Smooth muscle cell (in vitro differentiated cells): ENCODE data around the gene MIEF1. TPM values are rescaled to one million over a fixed set of nuclear protein-coding genes. Genes with fewer than 3 reads are reported as not detected.

Source experiments
- DNase-seq: peaks from one replicate; lab custom pipeline; 2025; ENCODE audit not compliant: unreplicated experiment; lab: John Stamatoyannopoulos, UW
- H2AFZ ChIP-seq: fragments of 200-600 bp; sonication (generic); 2 replicates; pipeline ENCODE4 v1.6.0; 2016; ENCODE audit warnings: antibody characterized with exemption, low read depth, mild to moderate bottlenecking
- H3F3A ChIP-seq: fragments of 200-600 bp; sonication (generic); 2 replicates; pipeline ENCODE4 v1.6.0; 2017; ENCODE audit warnings: antibody characterized with exemption, low read depth
- H3K27ac ChIP-seq: fragments of 200-600 bp; sonication (generic); 2 replicates; pipeline ENCODE4 v1.5.1; 2016; ENCODE audit warnings: low read depth, mild to moderate bottlenecking
- H3K27me3 ChIP-seq: fragments of 200-600 bp; sonication (generic); 2 replicates; pipeline ENCODE4 v1.6.1; 2016; ENCODE audit warnings: low read depth, mild to moderate bottlenecking
- H3K36me3 ChIP-seq: fragments of 200-600 bp; sonication (generic); 2 replicates; pipeline ENCODE4 v1.5.1; 2016; ENCODE audit warnings: low read depth
- H3K4me1 ChIP-seq: fragments of 200-600 bp; sonication (generic); 2 replicates; pipeline ENCODE4 v1.5.1; 2016; ENCODE audit warnings: low read depth
- H3K4me2 ChIP-seq: fragments of 200-600 bp; sonication (generic); 2 replicates; pipeline ENCODE4 v1.6.0; 2016; ENCODE audit warnings: mild to moderate bottlenecking
- H3K4me3 ChIP-seq: fragments of 200-600 bp; sonication (generic); 2 replicates; pipeline ENCODE4 v1.5.1; 2016; ENCODE audit warnings: mild to moderate bottlenecking
- H3K79me2 ChIP-seq: fragments of 200-600 bp; sonication (generic); 2 replicates; pipeline ENCODE4 v1.6.0; 2016; ENCODE audit warnings: low read depth, mild to moderate bottlenecking
- H3K9ac ChIP-seq: fragments of 200-600 bp; sonication (generic); 2 replicates; pipeline ENCODE4 v1.6.0; 2016; ENCODE audit warnings: low read depth
- H3K9me3 ChIP-seq: fragments of 200-600 bp; sonication (generic); replicated peaks from 2 replicates; pipeline ENCODE4 v1.5.1; 2016; ENCODE audit warnings: low read depth
- H4K20me1 ChIP-seq: fragments of 200-600 bp; sonication (generic); 2 replicates; pipeline ENCODE4 v1.6.0; 2016; ENCODE audit warnings: low read depth
- CTCF ChIP-seq: fragments of 200-600 bp; sonication (generic); IDR thresholded peaks from 2 replicates; pipeline ENCODE4 v1.5.1; 2017; ENCODE audit warnings: borderline replicate concordance, mild to moderate bottlenecking, antibody characterized with exemption; ENCODE audit not compliant: insufficient read depth, poor library complexity, severe bottlenecking
- WGBS: methylation state at CpG from one replicate; pipeline ENCODE4 v1.1.7; 2016; ENCODE audit warnings: low lambda C conversion rate; 5-methylcytosine and 5-hydroxymethylcytosine counted together
- polyA plus RNA-seq: library from polyadenylated mRNA; unstranded; fragments of >200 nt; fragmentation: Nextera tagmentation; extraction: Ambion mirVana; gene quantifications from 2 replicates; pipeline ENCODE4 v1.2.1, GENCODE V29; 2016
- total RNA-seq: library from RNA; depleted of rRNA; stranded (reverse); fragments of >200 nt; gene quantifications from 2 replicates; pipeline ENCODE4 v1.2.3, GENCODE V29; 2014

MIEF1 gene
- total and polyA plus RNA-seq, 2 experiments from 2014 or later, result 11.1 to 14.5 TPM

GRCh38 chr22:39479254-39479653 is 22.8 kb upstream of the MIEF1 start:
- DNase-seq, result no peak
- no peaks in the 10 kb centered on the region for H3K27me3 ChIP-seq
- no peaks in the 10 kb centered on the region for H3K36me3 ChIP-seq
- H3F3A ChIP-seq, result peaks cover 7% of the 10 kb centered on the region
- H3K9me3 ChIP-seq, result no peaks in the 10 kb centered on the region
- no peak overlapping the region for H3K9ac ChIP-seq
- peaks cover 19% of the 10 kb centered on the region for H3K79me2 ChIP-seq
- H3K4me3 ChIP-seq, result no peak overlapping the region
- TF ChIP-seq CTCF, result no peak
- H4K20me1 ChIP-seq, result peaks cover 77% of the 10 kb centered on the region
- H3K4me1 ChIP-seq, result peaks cover 9% of the 10 kb centered on the region
- no peak overlapping the region for H3K27ac ChIP-seq
- 91% methylated on average over 3 of the region's 3 CpGs for WGBS
- no peak overlapping the region for H2AFZ ChIP-seq
- H3K4me2 ChIP-seq, result no peak overlapping the region

- H4K20me1 ChIP-seq, result peaks cover 66% of the 10 kb centered on the region
- peaks cover 19% of the 10 kb centered on the region for H3K79me2 ChIP-seq
- H3K4me2 ChIP-seq, result no peak overlapping the region
- no peak overlapping the region for H3K4me3 ChIP-seq
- no peak overlapping the region for H3K9ac ChIP-seq
- no peak overlapping the region for H3K27ac ChIP-seq
- no peaks in the 10 kb centered on the region for H3K9me3 ChIP-seq
- no peaks in the 10 kb centered on the region for H3K36me3 ChIP-seq
- 100% methylated on average over 1 of the region's 1 CpG for WGBS
- no peaks in the 10 kb centered on the region for H3K4me1 ChIP-seq
- H3K27me3 ChIP-seq, result no peaks in the 10 kb centered on the region
- DNase-seq, result no peak
- no peak overlapping the region for H2AFZ ChIP-seq
- no peak for TF ChIP-seq CTCF
- no peaks in the 10 kb centered on the region for H3F3A ChIP-seq
Observed at GRCh38 chr22:39480557-39480956, 21.5 kb upstream of the MIEF1 start.

GRCh38 chr22:39481054-39481453 is 21.0 kb upstream of the MIEF1 start:
- no peak overlapping the region for H3K4me3 ChIP-seq
- no peak for TF ChIP-seq CTCF
- no peaks in the 10 kb centered on the region for H3F3A ChIP-seq
- H4K20me1 ChIP-seq, result peaks cover 61% of the 10 kb centered on the region
- H3K79me2 ChIP-seq, result peaks cover 19% of the 10 kb centered on the region
- no peak for DNase-seq
- 95% methylated on average over 16 of the region's 16 CpGs for WGBS
- no peaks in the 10 kb centered on the region for H3K4me1 ChIP-seq
- no peaks in the 10 kb centered on the region for H3K27me3 ChIP-seq
- H3K27ac ChIP-seq, result no peak overlapping the region
- no peak overlapping the region for H3K9ac ChIP-seq
- no peak overlapping the region for H2AFZ ChIP-seq
- H3K9me3 ChIP-seq, result no peaks in the 10 kb centered on the region
- H3K36me3 ChIP-seq, result no peaks in the 10 kb centered on the region
- H3K4me2 ChIP-seq, result no peak overlapping the region

GRCh38 chr22:39481595-39481994 is 20.5 kb upstream of the MIEF1 start:
- H3K4me1 ChIP-seq, result no peaks in the 10 kb centered on the region
- H3K36me3 ChIP-seq, result no peaks in the 10 kb centered on the region
- no peak for DNase-seq
- peaks cover 19% of the 10 kb centered on the region for H3K79me2 ChIP-seq
- H3K4me2 ChIP-seq, result no peak overlapping the region
- no peak overlapping the region for H3K9ac ChIP-seq
- H4K20me1 ChIP-seq, result peaks cover 58% of the 10 kb centered on the region
- WGBS, result 94% methylated on average over 5 of the region's 5 CpGs
- no peak overlapping the region for H3K27ac ChIP-seq
- no peak for TF ChIP-seq CTCF
- H3K27me3 ChIP-seq, result no peaks in the 10 kb centered on the region
- no peaks in the 10 kb centered on the region for H3K9me3 ChIP-seq
- H3F3A ChIP-seq, result no peaks in the 10 kb centered on the region
- no peak overlapping the region for H3K4me3 ChIP-seq
- H2AFZ ChIP-seq, result no peak overlapping the region
